GM12865 (cell line): ENCODE data around the gene LCE2B.
"Not testable (repeated sequence)": the region's sequence is repeated elsewhere in the genome, so short reads cannot be mapped to it uniquely, and the experiment has no call there.

Experiments used
- DNase-seq: peaks from one replicate; pipeline ENCODE4 v3.0.0; 2010; ENCODE audit warnings: low read depth
- H3K4me3 ChIP-seq: 2 replicates; pipeline ENCODE4 v1.5.1; 2011; ENCODE audit warnings: mild to moderate bottlenecking, low read depth, low read length, control low read depth
- CTCF ChIP-seq: IDR thresholded peaks from 2 replicates; pipeline ENCODE4 v1.5.1; 2011; ENCODE audit warnings: low read length, control low read depth, low read depth, inconsistent platforms; ENCODE audit not compliant: insufficient read depth; ENCODE audit errors: missing control alignments

Gene LCE2B

GRCh38 chr1:152657677-152658076 is 28.2 kb upstream of the LCE2B start:
- no peak overlapping the region for H3K4me3 ChIP-seq
- TF ChIP-seq CTCF = no peak
- DNase-seq = no peak

DNA sequence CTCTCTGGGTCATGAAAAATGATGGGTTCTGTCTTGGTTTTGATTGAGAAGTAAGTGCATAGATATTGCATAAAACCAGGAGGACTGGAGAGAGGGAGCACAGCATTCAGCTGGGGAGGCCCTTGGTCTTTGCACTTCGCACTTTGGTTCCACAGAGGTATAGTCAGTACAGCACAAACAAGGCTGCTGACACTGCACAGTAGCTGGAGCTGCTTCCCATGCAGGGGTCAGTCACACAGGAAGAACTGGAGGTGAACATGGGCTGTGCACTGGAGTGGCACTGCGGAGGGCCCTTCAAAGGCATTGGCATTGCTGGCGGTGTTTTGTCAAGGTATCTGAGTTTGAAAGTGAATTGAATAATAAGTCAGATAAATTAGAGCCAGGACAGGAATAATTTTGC is 27.3 kb upstream of the LCE2B start:
- H3K4me3 ChIP-seq = no peak overlapping the region
- DNase-seq = no peak
- TF ChIP-seq CTCF = no peak

GRCh38 chr1:152663098-152663497 is 22.8 kb upstream of the LCE2B start, which contains the start of gene LCE2D:
LCE2D (plus strand) TSS chr1:152663380; CDS start chr1:152664106, 726 bp downstream.
- no peak within 1 kb of the TSS for H3K4me3 ChIP-seq
- TF ChIP-seq CTCF = no peak
- DNase-seq = no peak

GRCh38 chr1:152666171-152666570 is 19.8 kb upstream of the LCE2B start:
- H3K4me3 ChIP-seq, DNase-seq: not testable (repeated sequence)

- TF ChIP-seq CTCF = no peak
- DNase-seq = no peak
- H3K4me3 ChIP-seq = no peak overlapping the region
These were observed 18.3 kb upstream of the LCE2B start for GRCh38 chr1:152667648-152668047.

GRCh38 chr1:152673016-152673415 is 12.9 kb upstream of the LCE2B start:
- TF ChIP-seq CTCF = no peak
- no peak overlapping the region for H3K4me3 ChIP-seq
- no peak for DNase-seq

- not testable (repeated sequence) for H3K4me3 ChIP-seq, DNase-seq
These were observed 10.9 kb upstream of the LCE2B start, which contains the start of gene LCE2C for GRCh38 chr1:152674983-152675382. LCE2C (plus strand) TSS chr1:152675279; CDS start chr1:152676016, 737 bp downstream.

- no peak for TF ChIP-seq CTCF
- no peak for DNase-seq
- H3K4me3 ChIP-seq = no peak overlapping the region
These were observed 6.5 kb upstream of the LCE2B start for GRCh38 chr1:152679459-152679858.
